ENCODE results near the gene TOMM20. TPM values are rescaled to one million over a fixed set of nuclear protein-coding genes. Genes with fewer than 3 reads are reported as not detected.

The TOMM20 gene
- total RNA-seq, 1 experiment from 2014 or later: 151 TPM

DNA sequence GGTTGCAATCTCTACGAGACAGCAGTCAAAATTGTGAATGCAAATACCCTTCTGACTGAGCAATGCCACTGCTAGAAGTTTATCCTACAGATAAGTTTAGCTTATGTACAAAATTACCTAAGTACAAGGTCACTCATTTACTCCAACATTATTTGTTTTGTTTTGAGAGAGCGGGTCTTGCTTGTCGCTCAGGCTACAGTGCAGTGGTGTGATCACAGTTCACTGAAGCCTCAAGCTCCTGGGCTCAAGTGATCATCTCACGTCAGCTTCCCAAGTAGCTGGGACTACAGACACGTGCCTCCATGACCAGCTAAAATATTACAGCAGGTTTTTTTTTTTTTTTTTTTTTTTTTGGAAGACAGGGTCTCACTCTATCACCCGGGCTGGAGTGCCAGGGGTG, 17.0 kb upstream of the TOMM20 start:
- CTCF ChIA-PET: interaction anchor here (0.6 to 0.7 kb wide), 3 partner anchors 19 to 667 kb away, joined by 4 to 6 read pairs (median 4); no protein-coding TSS in a partner anchor
- no peak overlapping the region for H3K27ac Mint-ChIP-seq (ENCODE audit: unreplicated experiment)
- DNase-seq: no peak
- no TSS peak for BruUV-seq (replicated peaks)
- H3K4me3 Mint-ChIP-seq (ENCODE audit: low read depth, unreplicated experiment): no peak overlapping the region
- no peaks in the 10 kb centered on the region for H3K27me3 Mint-ChIP-seq (ENCODE audit: unreplicated experiment)
- H3K9me3 Mint-ChIP-seq (ENCODE audit: low read depth, unreplicated experiment): no peaks in the 10 kb centered on the region
- intact Hi-C loops (cut with micrococcal nuclease; ENCODE audit: unreplicated experiment): no loop called here
- peaks cover 45% of the 10 kb centered on the region for H3K36me3 Mint-ChIP-seq (ENCODE audit: insufficient read depth, unreplicated experiment)
- TF ChIP-seq, protein P1, sequence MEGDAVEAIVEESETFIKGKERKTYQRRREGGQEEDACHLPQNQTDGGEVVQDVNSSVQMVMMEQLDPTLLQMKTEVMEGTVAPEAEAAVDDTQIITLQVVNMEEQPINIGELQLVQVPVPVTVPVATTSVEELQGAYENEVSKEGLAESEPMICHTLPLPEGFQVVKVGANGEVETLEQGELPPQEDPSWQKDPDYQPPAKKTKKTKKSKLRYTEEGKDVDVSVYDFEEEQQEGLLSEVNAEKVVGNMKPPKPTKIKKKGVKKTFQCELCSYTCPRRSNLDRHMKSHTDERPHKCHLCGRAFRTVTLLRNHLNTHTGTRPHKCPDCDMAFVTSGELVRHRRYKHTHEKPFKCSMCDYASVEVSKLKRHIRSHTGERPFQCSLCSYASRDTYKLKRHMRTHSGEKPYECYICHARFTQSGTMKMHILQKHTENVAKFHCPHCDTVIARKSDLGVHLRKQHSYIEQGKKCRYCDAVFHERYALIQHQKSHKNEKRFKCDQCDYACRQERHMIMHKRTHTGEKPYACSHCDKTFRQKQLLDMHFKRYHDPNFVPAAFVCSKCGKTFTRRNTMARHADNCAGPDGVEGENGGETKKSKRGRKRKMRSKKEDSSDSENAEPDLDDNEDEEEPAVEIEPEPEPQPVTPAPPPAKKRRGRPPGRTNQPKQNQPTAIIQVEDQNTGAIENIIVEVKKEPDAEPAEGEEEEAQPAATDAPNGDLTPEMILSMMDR (IDR thresholded peaks at IDR 0.05; ENCODE audit: unreplicated experiment): no peak
- peaks cover 2% of the 10 kb centered on the region for H3K4me1 Mint-ChIP-seq (ENCODE audit: low read depth, unreplicated experiment)

DNA sequence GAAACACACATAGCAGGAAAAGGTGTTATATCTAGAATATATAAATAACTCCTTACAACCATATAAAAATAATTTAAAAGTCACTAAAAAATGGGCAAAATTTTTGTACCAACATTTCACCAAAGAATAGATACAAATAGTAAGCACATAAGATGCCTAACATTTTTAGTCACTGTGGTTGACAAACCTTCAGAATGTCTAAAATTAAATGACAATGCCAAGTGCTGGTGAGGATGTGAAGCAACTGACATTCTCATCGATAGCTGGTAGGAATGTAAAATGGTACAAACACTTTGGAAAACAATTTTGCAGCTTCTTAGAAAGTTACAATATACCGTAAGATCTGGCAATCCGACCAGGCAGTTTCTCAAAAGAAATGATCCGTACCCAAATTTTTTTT, 14.4 kb upstream of the TOMM20 start:
- intact Hi-C loops (cut with micrococcal nuclease; ENCODE audit: unreplicated experiment): no loop called here
- no peaks in the 10 kb centered on the region for H3K4me1 Mint-ChIP-seq (ENCODE audit: low read depth, unreplicated experiment)
- no peaks in the 10 kb centered on the region for H3K9me3 Mint-ChIP-seq (ENCODE audit: low read depth, unreplicated experiment)
- no TSS peak for BruUV-seq (replicated peaks)
- TF ChIP-seq, protein P1 (IDR thresholded peaks at IDR 0.05; ENCODE audit: unreplicated experiment): no peak
- peaks cover 33% of the 10 kb centered on the region for H3K36me3 Mint-ChIP-seq (ENCODE audit: insufficient read depth, unreplicated experiment)
- no peaks in the 10 kb centered on the region for H3K27me3 Mint-ChIP-seq (ENCODE audit: unreplicated experiment)
- H3K4me3 Mint-ChIP-seq (ENCODE audit: low read depth, unreplicated experiment): no peak overlapping the region
- H3K27ac Mint-ChIP-seq (ENCODE audit: unreplicated experiment): no peak overlapping the region
- DNase-seq: no peak
- CTCF ChIA-PET: no interaction called here

DNA sequence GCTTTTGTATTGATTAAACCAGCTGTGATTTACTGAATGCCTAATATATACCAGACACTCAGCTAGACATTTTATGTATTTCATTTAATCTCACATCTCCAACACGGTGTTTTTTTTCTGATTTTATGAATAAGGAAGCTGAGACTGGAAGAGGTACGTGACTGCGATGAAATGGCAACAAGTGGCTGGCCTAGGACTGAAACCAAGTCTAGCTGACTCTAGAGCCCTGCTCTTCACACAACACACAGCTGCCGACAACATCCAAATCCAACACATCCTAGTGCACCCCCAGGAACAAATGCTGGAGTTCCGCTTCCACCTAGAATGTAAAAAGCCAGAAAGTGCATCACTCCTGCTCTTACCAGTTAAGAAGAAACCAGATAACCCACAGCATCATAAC, 10.7 kb upstream of the TOMM20 start:
- Mint-ChIP-seq H3K9me3 (ENCODE audit: low read depth, unreplicated experiment) (no peaks in the 10 kb centered on the region), H3K4me3 (ENCODE audit: low read depth, unreplicated experiment) (no peak overlapping the region), H3K4me1 (ENCODE audit: low read depth, unreplicated experiment) (no peaks in the 10 kb centered on the region), H3K27me3 (ENCODE audit: unreplicated experiment) (no peaks in the 10 kb centered on the region), H3K36me3 (ENCODE audit: insufficient read depth, unreplicated experiment) (peaks cover 45% of the 10 kb centered on the region), H3K27ac (ENCODE audit: unreplicated experiment) (no peak overlapping the region)
- TF ChIP-seq, protein P1 (IDR thresholded peaks at IDR 0.05; ENCODE audit: unreplicated experiment): no peak
- no TSS peak for BruUV-seq (replicated peaks)
- intact Hi-C loops (cut with micrococcal nuclease; ENCODE audit: unreplicated experiment): no loop called here
- CTCF ChIA-PET: no interaction called here
- no peak for DNase-seq

DNA sequence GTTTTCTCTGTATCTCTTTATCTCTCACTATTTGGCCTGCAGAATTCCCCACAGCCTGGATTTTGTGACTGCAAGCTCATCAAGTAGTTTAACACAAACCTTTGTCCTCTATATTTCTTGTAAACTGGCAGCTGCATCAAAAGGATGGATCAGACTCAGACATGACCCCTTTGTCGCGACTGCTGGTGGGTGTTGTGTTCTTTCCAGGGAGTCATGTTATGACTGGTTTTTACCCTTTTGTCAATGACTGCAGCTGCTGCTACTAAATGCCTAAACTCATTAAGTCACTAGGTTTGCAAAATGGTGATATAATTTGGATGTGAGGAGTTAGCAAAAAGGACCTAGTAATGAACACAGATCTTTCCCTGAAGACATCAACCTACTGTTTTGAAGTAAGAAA, 10.2 kb upstream of the TOMM20 start:
- Mint-ChIP-seq H3K4me3 (ENCODE audit: low read depth, unreplicated experiment) (no peak overlapping the region), H3K9me3 (ENCODE audit: low read depth, unreplicated experiment) (no peaks in the 10 kb centered on the region), H3K4me1 (ENCODE audit: low read depth, unreplicated experiment) (no peaks in the 10 kb centered on the region), H3K27me3 (ENCODE audit: unreplicated experiment) (no peaks in the 10 kb centered on the region), H3K36me3 (ENCODE audit: insufficient read depth, unreplicated experiment) (peaks cover 49% of the 10 kb centered on the region), H3K27ac (ENCODE audit: unreplicated experiment) (no peak overlapping the region)
- intact Hi-C loops (cut with micrococcal nuclease; ENCODE audit: unreplicated experiment): no loop called here
- BruUV-seq (replicated peaks): no TSS peak
- CTCF ChIA-PET: no interaction called here
- TF ChIP-seq, protein P1 (IDR thresholded peaks at IDR 0.05; ENCODE audit: unreplicated experiment): no peak
- no peak for DNase-seq

All from Calu3 (cell line).